HEK293T (cell line): ENCODE data around the gene MTAP.

Experiments used
- ARNT ChIP-seq: fragments of 450-650 bp; IDR thresholded peaks from 2 replicates; pipeline ENCODE4 v1.6.1; 2017; ENCODE audit warnings: mild to moderate bottlenecking
- BHLHE40 ChIP-seq: fragments of 450-650 bp; IDR thresholded peaks from 2 replicates; pipeline ENCODE4 v1.6.1; 2016; ENCODE audit warnings: mild to moderate bottlenecking, moderate library complexity, borderline replicate concordance
- ELF4 ChIP-seq: fragments of 450-650 bp; IDR thresholded peaks from 2 replicates; pipeline ENCODE4 v1.6.1; 2017; ENCODE audit warnings: antibody characterized with exemption
- FOXA1 ChIP-seq: fragments of 450-650 bp; IDR thresholded peaks from 2 replicates; pipeline ENCODE4 v1.6.1; 2016; ENCODE audit warnings: mild to moderate bottlenecking
- FOXK2 ChIP-seq: fragments of 450-650 bp; IDR thresholded peaks from 2 replicates; pipeline ENCODE4 v1.6.1; 2016; ENCODE audit warnings: mild to moderate bottlenecking
- FOXM1 ChIP-seq: fragments of 450-650 bp; IDR thresholded peaks from 2 replicates; pipeline ENCODE4 v1.6.1; 2017; ENCODE audit warnings: mild to moderate bottlenecking, borderline replicate concordance
- L3MBTL2 ChIP-seq: fragments of 450-650 bp; conservative IDR thresholded peaks from 2 replicates; pipeline ENCODE4 v1.6.1; 2016; ENCODE audit warnings: mild to moderate bottlenecking
- LEF1 ChIP-seq: fragments of 450-650 bp; IDR thresholded peaks from 2 replicates; pipeline ENCODE4 v1.6.1; 2017; ENCODE audit warnings: mild to moderate bottlenecking, borderline replicate concordance
- NFRKB ChIP-seq: fragments of 450-650 bp; IDR thresholded peaks from 2 replicates; pipeline ENCODE4 v1.6.1; 2016; ENCODE audit warnings: mild to moderate bottlenecking, moderate library complexity
- SP1 ChIP-seq: fragments of 450-650 bp; IDR thresholded peaks from 2 replicates; pipeline ENCODE4 v1.6.1; 2017
- SUZ12 ChIP-seq: fragments of 450-650 bp; IDR thresholded peaks from 2 replicates; pipeline ENCODE4 v1.6.1; 2016; ENCODE audit warnings: mild to moderate bottlenecking
- TARDBP ChIP-seq: fragments of 450-650 bp; IDR thresholded peaks from 2 replicates; pipeline ENCODE4 v1.6.1; 2016
- TF ChIP-seq, protein P1 (sequence below): fragments of 450-650 bp; IDR thresholded peaks from 2 replicates; pipeline ENCODE4 v1.6.1; 2016

DNA sequence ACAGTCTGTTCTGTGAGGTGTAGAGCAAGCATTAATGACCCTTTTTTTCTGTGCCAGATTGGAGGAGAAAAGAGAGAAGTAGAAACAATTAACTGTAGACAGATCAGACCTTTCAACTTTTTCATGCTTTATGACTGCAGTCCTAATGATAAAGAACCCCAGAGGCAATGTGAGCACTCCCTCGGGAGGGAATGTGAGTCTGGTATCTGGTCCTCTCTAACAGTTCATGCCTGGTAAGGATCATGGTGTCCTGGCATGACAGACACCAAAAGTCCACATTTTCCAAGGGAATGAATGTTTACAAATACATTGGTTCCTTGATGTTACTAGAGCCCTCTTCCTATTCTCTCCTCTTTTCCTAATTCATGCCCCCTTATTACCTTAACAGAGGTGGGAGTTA lies 70.3 kb downstream of the MTAP start:
- TF ChIP-seq FOXA1 (no peak), SUZ12 (no peak), NFRKB (no peak), BHLHE40 (no peak), SP1 (no peak), ELF4 (no peak), TARDBP (no peak), ARNT (no peak), FOXM1 (no peak), FOXK2 (no peak), LEF1 (no peak), L3MBTL2 (no peak)
- TF ChIP-seq, protein P1, sequence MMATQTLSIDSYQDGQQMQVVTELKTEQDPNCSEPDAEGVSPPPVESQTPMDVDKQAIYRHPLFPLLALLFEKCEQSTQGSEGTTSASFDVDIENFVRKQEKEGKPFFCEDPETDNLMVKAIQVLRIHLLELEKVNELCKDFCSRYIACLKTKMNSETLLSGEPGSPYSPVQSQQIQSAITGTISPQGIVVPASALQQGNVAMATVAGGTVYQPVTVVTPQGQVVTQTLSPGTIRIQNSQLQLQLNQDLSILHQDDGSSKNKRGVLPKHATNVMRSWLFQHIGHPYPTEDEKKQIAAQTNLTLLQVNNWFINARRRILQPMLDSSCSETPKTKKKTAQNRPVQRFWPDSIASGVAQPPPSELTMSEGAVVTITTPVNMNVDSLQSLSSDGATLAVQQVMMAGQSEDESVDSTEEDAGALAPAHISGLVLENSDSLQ: no peak
